GM18868 (cell line): Measurements from ENCODE around the gene SLC31A2.
"Not testable (repeated sequence)": the region's sequence is repeated elsewhere in the genome, so short reads cannot be mapped to it uniquely, and the experiment has no call there.

Source experiments
- ATAC-seq: cut with Tn5 transposase; IDR thresholded peaks from one replicate; pipeline ENCODE4 v1.9.1; 2021; ENCODE audit warnings: mild to moderate bottlenecking, moderate library complexity; ENCODE audit not compliant: unreplicated experiment

The SLC31A2 gene

DNA sequence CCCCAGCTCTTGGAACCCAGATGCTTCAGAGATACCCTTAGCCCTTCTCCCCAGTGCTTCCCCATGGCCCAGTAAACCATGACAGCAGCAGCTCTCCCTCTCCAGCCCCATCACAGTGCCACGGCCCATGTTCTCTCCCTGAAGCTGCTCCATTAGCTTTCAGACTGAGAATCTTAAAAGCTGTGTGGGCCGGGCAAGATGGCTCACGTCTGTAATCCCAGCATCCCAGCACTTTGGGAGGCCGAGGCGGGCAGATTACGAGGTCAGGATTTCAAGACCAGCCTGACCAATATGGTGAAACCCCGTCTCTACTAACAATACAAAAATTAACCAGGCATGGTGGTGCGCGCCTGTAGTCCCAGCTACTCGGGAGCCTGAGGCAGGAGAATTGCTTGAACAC lies 1.2 kb upstream of the SLC31A2 start:
- ATAC-seq: not testable (repeated sequence)

DNA sequence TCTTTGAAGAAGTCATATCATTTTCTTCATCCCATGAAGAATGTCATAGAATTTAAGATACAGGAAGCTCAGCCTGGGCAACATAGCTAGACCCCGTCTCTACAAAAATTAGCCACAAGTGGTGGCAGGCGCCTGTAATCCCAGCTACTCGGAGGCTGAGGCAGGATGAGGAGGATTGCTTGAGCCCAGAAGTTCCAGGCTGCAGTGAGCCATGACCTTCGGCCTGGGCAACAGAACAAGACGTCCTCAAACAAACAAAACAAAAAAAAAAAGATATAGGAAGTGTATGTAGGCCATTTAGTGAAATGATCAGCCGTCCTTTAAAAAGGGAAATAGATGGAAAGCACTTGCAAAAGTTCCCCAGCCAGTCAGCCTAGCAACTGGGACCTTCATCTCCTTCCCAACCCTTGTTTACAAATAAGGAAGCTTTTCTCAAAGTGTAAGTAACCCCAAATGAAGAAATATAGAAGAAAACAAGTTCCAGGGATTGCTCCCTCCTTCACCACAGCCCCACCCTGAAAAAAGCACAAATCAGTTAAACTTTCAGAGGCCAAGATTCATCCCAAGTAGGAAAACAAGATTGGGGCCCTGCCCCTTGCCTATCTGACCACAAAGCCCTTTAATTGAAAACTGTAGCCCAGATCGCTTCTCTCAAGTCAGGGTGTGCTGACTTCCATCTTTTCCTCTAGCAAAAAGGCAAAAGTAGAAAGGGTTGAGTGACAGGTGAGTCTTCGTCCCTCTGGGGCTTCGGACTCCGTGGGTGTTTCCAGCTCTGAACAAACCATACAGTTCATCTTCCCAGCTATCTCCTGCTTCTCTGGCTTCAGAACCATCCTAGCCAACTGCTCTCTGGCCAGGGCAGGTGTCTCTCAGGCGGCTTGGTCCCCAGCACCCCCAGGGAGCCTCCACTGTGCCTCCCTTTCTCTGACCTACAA lies 1.2 kb downstream of the SLC31A2 start:
- no peak for ATAC-seq

DNA sequence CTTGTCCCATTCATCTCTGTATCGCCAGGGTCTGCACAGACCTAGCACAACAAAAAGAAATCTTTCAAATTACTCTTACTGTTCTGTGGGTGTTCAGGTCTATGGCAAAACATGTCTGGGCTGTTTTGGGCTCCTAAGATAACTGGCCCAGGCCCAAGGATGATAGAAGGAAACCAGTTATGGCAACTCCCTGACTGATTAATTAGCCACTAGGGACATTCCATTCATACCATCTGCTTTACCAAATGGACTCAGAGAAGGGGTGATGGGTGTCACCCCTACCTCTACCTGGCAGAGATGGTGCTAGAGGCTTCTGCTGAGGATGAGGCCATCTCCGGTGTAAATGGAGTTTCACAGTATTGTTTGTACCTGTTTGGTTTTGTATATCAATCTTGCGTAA lies 1.9 kb downstream of the SLC31A2 start:
- no peak for ATAC-seq

DNA sequence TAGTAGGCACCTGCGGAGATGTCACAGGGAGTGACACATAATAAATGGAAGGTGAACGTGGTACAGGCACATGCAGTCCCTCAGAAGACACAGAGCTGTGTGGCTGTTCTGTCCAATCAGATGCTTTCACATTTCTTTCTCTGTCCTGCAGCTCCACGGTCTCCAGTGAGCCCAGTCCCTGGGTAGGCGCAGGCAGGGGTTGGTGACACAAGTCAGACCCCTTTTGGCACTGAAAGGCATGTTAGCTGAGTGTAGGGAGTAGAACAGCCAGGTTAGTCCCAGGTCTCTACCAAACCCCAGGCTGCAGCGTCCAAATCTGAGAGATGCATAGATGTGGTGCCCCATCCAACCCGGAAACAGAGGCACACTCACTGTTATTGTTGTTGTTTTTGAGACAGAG lies 2.8 kb downstream of the SLC31A2 start:
- no peak for ATAC-seq

DNA sequence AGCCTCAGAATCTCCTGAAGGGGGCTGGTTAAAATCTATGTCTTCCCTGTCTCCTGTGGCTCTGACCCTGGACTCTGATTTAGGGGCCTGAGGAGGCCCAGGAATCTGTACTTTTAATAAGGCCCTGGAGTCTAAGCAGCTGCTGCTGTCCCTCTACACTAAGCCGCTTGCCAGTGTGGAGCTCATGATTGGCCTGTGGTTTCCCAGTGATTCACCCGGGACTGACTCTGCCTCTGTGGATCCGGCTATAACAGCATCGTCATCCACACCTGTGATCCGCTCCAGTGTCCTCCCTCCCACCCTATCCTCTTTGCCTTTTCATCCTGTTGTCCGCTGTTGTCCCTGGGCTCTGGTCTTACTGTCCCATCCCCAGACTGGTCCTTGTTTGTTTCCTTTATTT lies 3.7 kb downstream of the SLC31A2 start:
- no peak for ATAC-seq

DNA sequence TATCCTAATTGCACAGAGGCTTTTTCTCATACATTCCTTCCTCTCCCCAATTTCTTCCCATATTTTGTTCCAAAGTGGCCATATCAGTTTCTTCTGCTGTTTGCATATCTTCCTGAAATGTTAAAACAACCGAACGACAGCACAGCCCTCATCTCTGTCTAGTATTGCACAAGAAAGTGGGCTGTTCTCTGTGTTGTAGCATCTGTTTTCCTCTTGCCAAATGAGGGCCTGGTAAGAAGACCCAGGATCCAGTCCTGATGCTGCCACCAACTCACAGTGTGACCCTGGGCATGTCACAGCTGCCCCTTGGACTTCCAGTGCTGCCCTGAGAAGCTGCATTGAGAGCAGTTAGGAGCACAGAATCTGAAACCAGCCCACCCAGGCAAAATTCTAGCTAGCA lies 4.1 kb downstream of the SLC31A2 start:
- no peak for ATAC-seq

DNA sequence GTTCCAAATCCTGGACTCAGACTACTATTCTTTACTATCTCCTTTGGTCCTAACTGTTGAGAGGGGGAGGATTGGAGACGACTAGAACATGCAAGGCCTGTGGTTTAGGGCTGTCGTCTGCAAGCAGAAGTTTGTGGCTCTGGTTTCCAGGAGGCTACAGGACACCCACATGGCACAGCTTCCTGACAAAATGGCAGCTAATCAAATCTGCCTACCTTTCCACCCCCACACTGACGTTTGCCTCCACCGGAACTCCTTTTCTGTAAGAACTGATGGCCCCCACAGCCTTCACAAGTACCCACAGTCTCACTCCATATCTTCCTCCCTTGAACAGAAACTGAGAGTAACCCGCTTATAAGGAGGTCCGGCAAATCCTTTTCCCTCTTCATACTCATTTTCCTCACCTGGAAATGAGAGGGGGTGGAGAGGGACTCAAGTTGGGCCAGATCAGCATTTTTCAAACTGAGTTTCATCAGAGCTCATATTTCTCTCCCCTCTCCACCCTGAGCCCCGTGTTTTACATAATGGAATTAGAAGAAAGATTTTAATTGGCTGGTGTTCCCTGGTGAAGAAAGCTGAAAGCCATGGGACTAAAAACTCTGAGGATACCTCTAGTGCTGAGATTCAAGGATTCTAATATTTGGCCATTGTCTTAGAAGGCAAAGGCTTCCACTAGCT lies 5.2 kb downstream of the SLC31A2 start:
- ATAC-seq: no peak

DNA sequence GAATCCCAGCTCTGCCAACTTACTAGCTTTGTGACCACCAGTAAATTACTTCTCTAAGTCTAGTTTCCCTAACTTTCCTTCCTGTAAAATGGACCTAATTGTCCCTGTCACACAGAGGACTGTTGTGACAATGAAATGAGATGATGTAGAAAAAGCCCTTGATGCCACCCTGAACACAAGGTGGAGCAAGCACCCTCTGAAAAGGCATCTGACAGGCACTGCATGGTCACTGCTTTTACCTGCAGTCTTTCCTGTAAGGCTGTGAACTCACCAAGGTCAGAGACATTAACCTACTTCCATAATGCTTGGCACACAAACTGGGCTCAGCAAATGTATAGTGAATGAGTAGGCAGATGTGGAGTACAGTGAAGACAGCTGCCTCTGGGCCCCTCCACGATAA lies 6.1 kb downstream of the SLC31A2 start:
- no peak for ATAC-seq

DNA sequence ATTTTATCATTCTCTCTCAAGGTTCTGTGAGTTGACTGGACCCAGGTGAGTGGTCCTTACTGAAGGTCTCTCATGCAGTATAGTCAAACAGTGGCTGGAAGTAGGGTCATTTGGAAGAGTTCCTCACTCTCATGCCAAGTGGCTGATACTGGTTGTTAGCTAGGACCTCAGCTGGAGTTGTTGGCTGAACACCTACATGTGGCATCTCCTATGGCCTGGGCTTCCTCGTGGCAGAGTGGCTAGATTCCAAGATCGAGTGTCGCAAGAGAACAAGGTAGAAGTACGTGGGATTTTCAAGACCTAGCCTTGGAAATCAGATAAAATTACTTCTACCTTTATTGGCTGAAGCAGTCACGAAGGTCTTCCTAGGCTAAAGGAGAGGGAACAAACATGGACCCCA lies 7.6 kb downstream of the SLC31A2 start:
- no peak for ATAC-seq

DNA sequence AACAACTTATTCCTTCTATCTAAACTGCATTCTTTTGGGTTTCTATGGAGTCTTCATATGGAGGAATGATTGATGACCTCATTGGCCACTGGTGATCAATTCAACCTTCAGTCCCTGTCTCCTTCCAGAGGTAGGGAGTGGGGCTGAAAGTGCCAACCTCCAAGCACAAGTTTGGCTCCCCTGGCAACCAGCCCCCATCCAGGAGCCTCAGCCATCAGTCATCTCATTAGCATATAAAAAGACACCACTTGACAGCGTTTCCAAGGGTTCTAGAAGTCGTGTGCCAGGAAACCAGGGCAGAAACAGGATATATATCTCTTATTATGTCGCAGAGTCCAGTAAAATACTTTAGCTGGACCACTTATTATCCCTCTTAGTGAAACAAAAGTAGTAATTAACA lies 9.8 kb downstream of the SLC31A2 start:
- no peak for ATAC-seq

DNA sequence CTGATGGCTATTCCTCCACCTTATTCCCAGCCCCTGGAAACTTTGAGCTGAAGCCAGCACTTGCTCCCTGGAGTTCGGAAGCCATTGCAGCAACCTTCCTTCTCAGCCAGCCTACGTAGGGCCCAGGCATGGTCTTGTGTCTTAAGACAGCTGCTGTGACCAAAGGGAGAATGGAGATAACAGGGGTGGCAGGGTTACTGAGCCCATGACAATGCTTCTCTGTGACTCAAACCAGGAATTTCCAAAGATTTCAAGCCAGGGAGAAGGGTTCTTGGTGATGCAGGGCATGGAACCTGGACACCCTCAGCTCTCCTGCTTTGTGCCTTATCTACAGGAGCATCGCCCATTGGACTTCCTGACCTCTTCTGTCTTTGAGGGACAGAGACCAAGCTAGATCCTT lies 12.2 kb downstream of the SLC31A2 start:
- no peak for ATAC-seq

DNA sequence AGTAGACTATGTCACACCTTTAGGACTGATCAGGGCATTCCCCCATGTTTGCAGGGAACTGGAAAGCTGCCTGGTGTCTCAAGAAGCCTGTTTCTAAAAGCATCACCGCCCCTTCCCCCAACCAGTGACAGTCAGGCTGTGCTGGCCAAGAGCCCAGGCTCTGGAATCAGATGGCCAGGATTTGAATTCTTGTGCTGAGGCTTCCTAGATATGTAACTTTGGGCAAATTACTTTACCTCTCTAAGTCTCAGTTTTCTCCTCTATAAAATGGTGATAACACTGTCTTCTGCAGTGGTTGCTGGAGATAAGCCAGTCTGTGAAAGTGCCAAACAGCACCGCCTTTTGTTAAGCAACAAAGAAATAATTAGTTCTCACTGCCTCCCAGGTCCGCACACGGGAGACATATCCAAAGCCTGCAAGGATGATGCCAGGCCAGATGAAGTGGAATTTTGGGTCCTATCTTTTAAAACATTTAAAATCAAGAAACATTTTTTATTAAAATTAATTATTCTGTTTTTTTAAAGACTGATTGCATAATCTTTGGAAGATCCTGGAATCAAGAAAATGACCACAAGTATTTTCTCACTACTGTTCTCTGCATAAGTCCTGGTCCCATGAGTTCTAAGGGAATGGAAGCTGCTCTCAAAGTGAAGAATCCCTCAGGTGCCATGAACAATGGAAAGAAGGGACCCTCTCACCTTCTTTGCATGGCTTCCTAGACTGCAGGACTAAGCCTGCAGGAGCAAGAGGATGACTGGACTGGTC lies 13.9 kb downstream of the SLC31A2 start:
- no peak for ATAC-seq

DNA sequence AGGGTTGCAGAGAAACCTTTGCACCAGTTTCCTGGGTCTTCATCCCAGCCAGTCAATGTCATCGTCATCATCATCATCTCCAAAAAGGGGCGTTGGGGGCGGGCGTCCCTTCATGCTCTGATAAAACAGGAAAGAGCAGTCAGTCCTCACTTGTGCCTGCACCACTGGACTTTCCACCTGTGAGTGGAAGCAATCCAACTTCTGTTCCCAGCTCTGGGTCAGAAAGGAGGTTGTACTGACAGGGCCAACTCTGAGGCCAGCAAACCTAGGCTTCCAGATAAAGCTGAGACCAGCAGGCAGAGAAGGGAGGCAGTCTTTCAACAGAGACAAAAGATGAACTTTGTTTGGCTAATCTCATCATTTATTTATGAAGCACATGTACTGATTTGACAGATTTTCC lies 15.2 kb downstream of the SLC31A2 start:
- no peak for ATAC-seq

DNA sequence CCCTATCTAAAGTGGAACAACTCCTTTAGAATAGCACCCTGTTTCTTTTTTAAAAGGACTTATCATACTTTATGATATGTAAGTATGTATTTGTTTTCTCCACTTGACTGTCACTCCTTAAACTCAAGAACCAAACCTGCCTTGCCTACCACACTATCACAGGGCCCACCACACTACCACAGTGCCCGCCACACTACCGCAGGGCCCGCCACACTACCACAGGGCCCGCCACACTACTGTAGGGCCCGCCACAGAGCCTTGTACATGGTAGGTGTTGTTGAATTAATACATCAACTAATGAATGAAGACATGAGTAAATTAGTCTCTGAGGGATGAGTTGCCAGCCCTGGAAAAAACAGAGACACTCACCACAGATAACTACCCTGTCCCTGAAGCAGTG lies 18.0 kb downstream of the SLC31A2 start:
- ATAC-seq: no peak

DNA sequence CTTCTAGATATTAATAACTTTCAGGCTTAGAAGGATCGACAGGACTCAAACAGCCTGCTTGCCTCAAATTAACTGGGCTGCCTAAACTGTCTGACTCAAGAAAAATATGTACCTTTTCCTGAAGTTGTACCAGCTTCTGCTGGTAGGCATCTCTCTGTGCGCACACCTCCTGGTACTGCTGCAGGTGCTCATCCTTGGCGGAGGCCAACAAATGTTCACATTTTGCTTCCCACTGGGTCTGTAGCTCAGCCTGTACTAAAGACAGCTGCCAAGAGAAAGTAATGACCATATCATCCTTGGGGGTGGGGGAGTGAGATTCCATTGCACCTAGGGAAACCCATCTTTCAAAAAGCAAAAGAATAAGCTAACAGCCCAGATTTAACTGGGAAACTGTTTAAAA lies 22.5 kb downstream of the SLC31A2 start:
- ATAC-seq: no peak

DNA sequence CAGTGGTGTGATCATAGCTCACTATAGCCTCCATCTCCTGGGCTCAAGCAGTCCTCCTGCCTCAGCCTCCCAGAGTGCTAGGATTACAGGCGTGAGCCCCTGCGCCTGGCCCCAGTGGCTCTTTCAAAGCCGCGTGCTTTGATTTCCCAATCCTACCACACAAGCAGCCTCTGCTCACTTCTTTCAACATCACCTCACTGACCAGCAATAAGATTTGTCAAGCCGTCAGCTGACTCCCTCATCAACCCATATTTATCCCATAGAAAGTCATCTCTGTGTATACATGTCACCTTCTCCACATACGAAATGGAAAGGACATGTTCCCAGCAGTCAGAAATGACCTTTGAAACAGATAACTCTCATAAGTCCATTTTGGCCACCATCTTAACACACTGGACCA lies 26.0 kb downstream of the SLC31A2 start:
- ATAC-seq: no peak

DNA sequence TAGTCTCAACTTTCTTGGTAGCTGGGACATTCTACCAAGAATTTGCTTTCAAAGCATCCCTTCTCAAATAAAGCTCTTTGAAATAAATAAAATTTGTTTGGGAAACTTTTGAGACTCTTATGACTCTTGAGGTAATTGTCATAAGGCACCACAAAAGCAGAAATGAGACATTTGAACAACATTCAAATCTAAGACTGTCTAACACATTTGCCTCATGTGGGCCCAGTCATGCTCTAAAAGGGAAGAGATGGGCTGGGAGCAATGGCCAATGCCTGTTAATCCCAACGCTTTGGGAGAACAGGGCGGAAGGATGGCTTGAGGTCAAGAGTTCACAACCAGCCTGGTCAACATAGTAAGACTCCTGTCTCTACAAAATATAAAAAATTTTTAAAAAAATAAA lies 26.4 kb downstream of the SLC31A2 start:
- no peak for ATAC-seq

DNA sequence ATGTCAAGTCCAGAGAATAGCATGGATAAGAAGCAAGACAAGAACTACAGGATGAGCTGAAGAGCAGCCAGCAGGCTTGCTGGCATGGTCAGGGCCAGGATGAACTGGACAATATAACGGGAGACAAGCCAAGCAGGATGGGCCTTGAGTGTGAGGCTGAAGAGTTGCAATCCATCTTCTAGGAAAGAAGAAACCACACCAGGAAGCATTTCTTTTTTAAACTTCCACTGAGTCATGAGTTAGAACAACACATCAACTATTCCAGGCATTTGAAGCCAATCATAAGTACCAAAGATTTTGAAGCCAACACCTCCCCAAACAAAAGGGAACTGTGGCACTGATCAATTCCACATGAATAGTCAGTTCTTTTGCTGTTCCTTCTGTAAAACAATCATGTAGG lies 27.3 kb downstream of the SLC31A2 start:
- no peak for ATAC-seq

DNA sequence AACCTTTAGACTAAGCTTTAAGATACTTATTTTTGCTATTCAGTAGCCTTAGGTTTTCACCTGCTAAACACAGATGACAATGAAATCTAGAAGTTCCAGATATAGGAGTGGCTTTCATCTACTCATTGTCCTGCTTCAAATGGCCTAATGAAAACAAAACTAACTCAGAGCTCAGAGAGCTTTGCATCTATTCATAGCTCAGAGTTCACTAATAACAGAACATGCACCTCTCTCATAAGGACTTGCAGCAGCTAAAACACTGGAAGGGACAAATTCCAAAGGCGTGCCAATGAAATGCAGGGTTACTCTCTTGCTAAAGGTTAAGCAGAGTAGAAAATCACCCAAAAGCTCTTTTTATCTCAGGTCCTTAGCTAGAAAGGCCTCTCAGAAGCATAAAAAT lies 29.0 kb downstream of the SLC31A2 start:
- ATAC-seq: no peak

DNA sequence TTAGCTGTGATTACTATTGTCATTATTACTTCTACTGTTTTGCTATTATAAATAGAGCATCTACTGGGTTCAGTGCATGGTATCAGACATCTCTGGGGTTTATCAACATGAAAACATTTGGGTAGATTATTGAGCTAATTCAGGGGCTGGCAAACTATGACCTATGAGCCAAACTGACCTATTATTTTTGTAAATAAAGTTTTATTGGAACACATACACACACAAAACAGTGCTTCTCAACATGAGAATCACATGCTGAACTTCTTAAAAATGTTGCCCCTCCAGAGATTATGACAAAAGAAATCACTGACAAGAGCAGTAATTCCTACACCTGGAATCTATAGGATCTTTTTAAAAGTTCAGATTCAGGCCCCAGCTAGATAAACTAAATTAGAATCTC lies 30.4 kb downstream of the SLC31A2 start:
- ATAC-seq: no peak

DNA sequence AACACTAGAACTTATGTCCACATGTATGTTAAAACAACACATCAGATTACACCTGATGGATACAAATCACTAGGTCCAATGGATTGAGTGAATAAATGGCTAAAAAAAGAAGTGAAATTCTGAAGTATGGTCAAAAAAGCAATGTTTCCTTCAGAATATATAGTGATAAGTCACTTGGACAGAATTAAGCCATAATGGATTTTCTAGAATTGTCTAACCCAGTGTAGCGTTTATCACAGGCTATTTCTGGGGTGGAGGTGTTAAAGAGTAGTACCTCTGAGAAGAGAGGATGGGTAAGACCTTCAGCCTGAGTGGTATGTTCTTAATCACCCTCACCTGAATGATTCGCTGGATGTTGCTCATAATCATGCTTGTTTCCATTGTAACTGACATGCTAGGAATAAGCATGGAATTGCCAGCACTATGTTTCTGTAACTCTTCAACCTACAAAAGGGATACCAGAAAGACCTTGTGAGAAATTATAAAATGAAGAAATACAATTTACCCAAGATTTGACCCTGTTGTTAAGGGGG lies 33.2 kb downstream of the SLC31A2 start:
- ATAC-seq: no peak
